K562 (cell line): ENCODE data around the gene SLC25A10. TPM values are rescaled to one million over a fixed set of nuclear protein-coding genes. Genes with fewer than 3 reads are reported as not detected.

Experiments used
- BRD4 ChIP-seq: fragments of 200-600 bp; sonication (generic); IDR thresholded peaks from 2 replicates; pipeline ENCODE4 v1.6.1; 2017; ENCODE audit warnings: inconsistent platforms
- CREB5 ChIP-seq: fragments of 250-450 bp; sonication (Bioruptor Pico); IDR thresholded peaks from 2 replicates; pipeline ENCODE4 v1.5.0; 2020; ENCODE audit warnings: mild to moderate bottlenecking
- DDX20 ChIP-seq: fragments of 450-650 bp; IDR thresholded peaks from 2 replicates; pipeline ENCODE4 v1.6.1; 2016; ENCODE audit warnings: missing genetic modification characterization, low read depth, mild to moderate bottlenecking, missing compliant biosample characterization, moderate library complexity
- E2F1 ChIP-seq: sonication (generic); formaldehyde crosslinking; IDR thresholded peaks from 2 replicates; pipeline ENCODE4 v1.8.1; 2023; ENCODE audit warnings: mild to moderate bottlenecking, missing genetic modification reagents, moderate library complexity
- ETS2 ChIP-seq: IDR thresholded peaks from 2 replicates; pipeline ENCODE4 v1.6.1; 2016; ENCODE audit warnings: borderline replicate concordance, missing genetic modification characterization, mild to moderate bottlenecking, moderate library complexity, missing compliant biosample characterization; ENCODE audit not compliant: poor library complexity, severe bottlenecking
- FOXM1 ChIP-seq, 2 experiments: fragments of 450-650 bp in 1 of 2; sonication (generic) in 1 of 2; formaldehyde crosslinking in 1 of 2; IDR thresholded peaks; 2 replicates each; pipeline versions ENCODE4 v1.6.1 to v1.9.0; 2017 to 2022; ENCODE audit warnings: low read depth in 2 of 2, mild to moderate bottlenecking in 2 of 2, missing genetic modification reagents in 1 of 2, moderate library complexity in 1 of 2
- HINFP ChIP-seq: fragments of 450-650 bp; conservative IDR thresholded peaks from 2 replicates; pipeline ENCODE4 v1.6.1; 2016; ENCODE audit warnings: missing genetic modification characterization, low read depth, mild to moderate bottlenecking, control low read depth, missing compliant biosample characterization
- IRF1 ChIP-seq: sonication (generic); formaldehyde crosslinking; IDR thresholded peaks from 2 replicates; pipeline ENCODE4 v1.8.0; 2022; ENCODE audit warnings: missing genetic modification reagents, mild to moderate bottlenecking, borderline replicate concordance
- NELFE ChIP-seq: IDR thresholded peaks from 2 replicates; pipeline ENCODE4 v1.6.1; 2011; ENCODE audit warnings: mild to moderate bottlenecking; ENCODE audit not compliant: insufficient read depth, insufficient read length
- PKNOX1 ChIP-seq: fragments of 450-650 bp; IDR thresholded peaks from 2 replicates; pipeline ENCODE4 v1.6.1; 2016
- RBBP5 ChIP-seq: fragments of 200-600 bp; sonication (generic); IDR thresholded peaks from 2 replicates; pipeline ENCODE4 v1.6.1; 2012; ENCODE audit warnings: borderline replicate concordance, mild to moderate bottlenecking, low read length, control low read depth, inconsistent platforms; ENCODE audit not compliant: insufficient read depth, poor library complexity, severe bottlenecking
- ZNF174 ChIP-seq: fragments of 250-450 bp; sonication (Bioruptor Pico); IDR thresholded peaks from 2 replicates; pipeline ENCODE4 v1.4.0; 2020; ENCODE audit warnings: mild to moderate bottlenecking
- polyA plus RNA-seq, 8 experiments: library from polyadenylated mRNA; depleted of rRNA in 4 of 8; stranded (reverse) in 5 of 8; unstranded in 3 of 8; fragments of >200 nt; fragmentation: Nextera tagmentation in 2 of 8; fragmentation: Illumina TruSeq in 1 of 8; extraction: Ambion mirVana in 2 of 8; extraction: Trizol in 1 of 8; gene quantifications; 2 replicates each; pipeline versions ENCODE4 v1.2.1 to v1.2.3, GENCODE V29; 2011 to 2014; ENCODE audit warnings: inconsistent platforms in 1 of 8, missing spikeins in 1 of 8
- total RNA-seq, 7 experiments: library from RNA; depleted of rRNA in 6 of 7; stranded (reverse); fragments of >200 nt in 6 of 7; fragmentation: Illumina TruSeq in 2 of 7; extraction: Trizol in 2 of 7; gene quantifications; 2 replicates each; pipeline versions ENCODE4 v1.2.1 to v1.2.3, GENCODE V29; 2011 to 2021; ENCODE audit warnings: low replicate concordance in 1 of 7
- TF ChIP-seq, protein P1 (sequence below), 3 experiments: fragments of 200-800 bp in 1 of 3; sonication (Bioruptor generic) in 1 of 3; sonication (generic) in 1 of 3; formaldehyde crosslinking in 1 of 3; IDR thresholded peaks; 2 replicates each; pipeline versions ENCODE4 v1.6.1 to v1.8.0; 2016 to 2022; ENCODE audit warnings: mild to moderate bottlenecking in 2 of 3, missing compliant biosample characterization in 2 of 3, missing genetic modification characterization in 2 of 3, missing genetic modification reagents in 1 of 3
- TF ChIP-seq, protein P2 (sequence below): fragments of 450-650 bp; conservative IDR thresholded peaks from 2 replicates; pipeline ENCODE4 v1.6.1; 2016; ENCODE audit warnings: missing genetic modification characterization, low read depth, mild to moderate bottlenecking, missing compliant biosample characterization, moderate library complexity

Gene SLC25A10
- total and polyA plus RNA-seq, 9 of the 15 experiments (the other 6 are each of a cell fraction or from before 2014, with no cell fraction given) = 0.10 to 85.6 (median 34.3) TPM

GRCh38 chr17:81711814-81712467, at the start of gene SLC25A10 (continued):
- TF ChIP-seq HINFP (tag) = no peak
- TF ChIP-seq E2F1 (CRISPR knock-in tag) = no peak; the same call in 1 of the 2 replicates
- TF ChIP-seq CREB5 (CRISPR knock-in tag) = no peak
- no peak for TF ChIP-seq ETS2
- no peak for TF ChIP-seq BRD4
- TF ChIP-seq, protein P1, sequence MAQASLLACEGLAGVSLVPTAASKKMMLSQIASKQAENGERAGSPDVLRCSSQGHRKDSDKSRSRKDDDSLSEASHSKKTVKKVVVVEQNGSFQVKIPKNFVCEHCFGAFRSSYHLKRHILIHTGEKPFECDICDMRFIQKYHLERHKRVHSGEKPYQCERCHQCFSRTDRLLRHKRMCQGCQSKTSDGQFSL (CRISPR knock-in tag; IDR thresholded peaks at IDR 0.05) = no peak
- TF ChIP-seq, protein P1 (tag; IDR thresholded peaks at IDR 0.05) = no peak
- TF ChIP-seq DDX20 (tag) = no peak
- TF ChIP-seq NELFE = no peak
- TF ChIP-seq IRF1 (CRISPR knock-in tag) = no peak; the same call in 1 of the 2 replicates
- TF ChIP-seq RBBP5 = no peak
- TF ChIP-seq, protein P2, sequence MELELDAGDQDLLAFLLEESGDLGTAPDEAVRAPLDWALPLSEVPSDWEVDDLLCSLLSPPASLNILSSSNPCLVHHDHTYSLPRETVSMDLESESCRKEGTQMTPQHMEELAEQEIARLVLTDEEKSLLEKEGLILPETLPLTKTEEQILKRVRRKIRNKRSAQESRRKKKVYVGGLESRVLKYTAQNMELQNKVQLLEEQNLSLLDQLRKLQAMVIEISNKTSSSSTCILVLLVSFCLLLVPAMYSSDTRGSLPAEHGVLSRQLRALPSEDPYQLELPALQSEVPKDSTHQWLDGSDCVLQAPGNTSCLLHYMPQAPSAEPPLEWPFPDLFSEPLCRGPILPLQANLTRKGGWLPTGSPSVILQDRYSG (tag) = no peak
- TF ChIP-seq PKNOX1 = no peak
- no peak for TF ChIP-seq ZNF174 (CRISPR knock-in tag)
- no peak for TF ChIP-seq FOXM1 (IDR thresholded peaks at IDR 0.05; ENCODE audit: low read depth)
- no peak for TF ChIP-seq FOXM1 (CRISPR knock-in tag; IDR thresholded peaks at IDR 0.05; ENCODE audit: low read depth)
